Neural progenitor cell (in vitro differentiated cells): ENCODE results near the gene SYT1. TPM values are rescaled to one million over a fixed set of nuclear protein-coding genes. Genes with fewer than 3 reads are reported as not detected.

Experiments
- DNase-seq: peaks from one replicate; pipeline ENCODE4 v3.0.0-alpha.2; 2016; ENCODE audit warnings: low spot score
- H2AFZ ChIP-seq: fragments of 200-600 bp; sonication (generic); replicated peaks from 2 replicates; pipeline ENCODE4 v1.6.1; 2016; ENCODE audit warnings: antibody characterized with exemption
- H3F3A ChIP-seq: fragments of 200-600 bp; sonication (generic); 2 replicates; pipeline ENCODE4 v1.6.1; 2016; ENCODE audit warnings: antibody characterized with exemption, low read depth
- H3K27ac ChIP-seq: fragments of 200-600 bp; sonication (generic); 2 replicates; pipeline ENCODE4 v1.5.1; 2016; ENCODE audit warnings: mild to moderate bottlenecking
- H3K27me3 ChIP-seq: fragments of 200-600 bp; sonication (generic); 2 replicates; pipeline ENCODE4 v1.6.1; 2016; ENCODE audit warnings: mild to moderate bottlenecking, moderate library complexity
- H3K36me3 ChIP-seq: fragments of 200-600 bp; sonication (generic); 2 replicates; pipeline ENCODE4 v1.5.1; 2016
- H3K4me1 ChIP-seq: fragments of 200-600 bp; sonication (generic); 2 replicates; pipeline ENCODE4 v1.6.1; 2016; ENCODE audit warnings: mixed run types
- H3K4me2 ChIP-seq: fragments of 200-600 bp; sonication (generic); 2 replicates; pipeline ENCODE4 v1.6.1; 2016
- H3K4me3 ChIP-seq: fragments of 200-600 bp; sonication (generic); 2 replicates; pipeline ENCODE4 v1.5.1; 2016
- H3K79me2 ChIP-seq: fragments of 200-600 bp; sonication (generic); 2 replicates; pipeline ENCODE4 v1.6.1; 2016; ENCODE audit warnings: low read depth
- H3K9ac ChIP-seq: fragments of 200-600 bp; sonication (generic); 2 replicates; pipeline ENCODE4 v1.6.1; 2016
- H3K9me3 ChIP-seq: fragments of 200-600 bp; sonication (generic); 2 replicates; pipeline ENCODE4 v1.5.1; 2016; ENCODE audit warnings: low read depth
- H4K20me1 ChIP-seq: fragments of 200-600 bp; sonication (generic); 2 replicates; pipeline ENCODE4 v1.6.1; 2016; ENCODE audit warnings: low read depth
- H3K27ac Mint-ChIP-seq: 3 replicates; pipeline ENCODE4 v1.8.0; 2021; ENCODE audit warnings: mixed read lengths
- H3K27me3 Mint-ChIP-seq: 2 replicates; pipeline ENCODE4 v1.8.0; 2022; ENCODE audit warnings: low read depth, mild to moderate bottlenecking, inconsistent platforms, moderate library complexity, mixed read lengths; ENCODE audit not compliant: insufficient read depth
- H3K36me3 Mint-ChIP-seq: 3 replicates; pipeline ENCODE4 v1.8.0; 2021; ENCODE audit warnings: mixed read lengths
- H3K4me1 Mint-ChIP-seq: 3 replicates; pipeline ENCODE4 v1.8.0; 2021; ENCODE audit warnings: mixed read lengths
- H3K4me3 Mint-ChIP-seq: 3 replicates; pipeline ENCODE4 v1.8.0; 2021; ENCODE audit warnings: mild to moderate bottlenecking, moderate library complexity, mixed read lengths
- H3K9me3 Mint-ChIP-seq: 3 replicates; pipeline ENCODE4 v1.8.0; 2020; ENCODE audit warnings: mixed read lengths
- EZH2 ChIP-seq: fragments of 200-600 bp; sonication (generic); IDR thresholded peaks from 2 replicates; pipeline ENCODE4 v1.6.1; 2017; ENCODE audit warnings: antibody characterized with exemption, mild to moderate bottlenecking, moderate library complexity
- EZH2phosphoT487 ChIP-seq: fragments of 200-600 bp; sonication (generic); IDR thresholded peaks from 2 replicates; pipeline ENCODE4 v1.6.1; 2017; ENCODE audit warnings: antibody characterized with exemption
- total RNA-seq: library from RNA; depleted of rRNA; stranded (reverse); fragments of >200 nt; gene quantifications from 2 replicates; pipeline ENCODE4 v1.2.3, GENCODE V29; 2015; ENCODE audit warnings: low replicate concordance
- TF ChIP-seq, protein P1 (sequence below): fragments of 200-600 bp; sonication (generic); IDR thresholded peaks from 2 replicates; pipeline ENCODE4 v1.5.1; 2017; ENCODE audit warnings: antibody characterized with exemption, mild to moderate bottlenecking

SYT1 gene
- total RNA-seq, 1 donor from 2014 or later, result 36.9 TPM

DNA sequence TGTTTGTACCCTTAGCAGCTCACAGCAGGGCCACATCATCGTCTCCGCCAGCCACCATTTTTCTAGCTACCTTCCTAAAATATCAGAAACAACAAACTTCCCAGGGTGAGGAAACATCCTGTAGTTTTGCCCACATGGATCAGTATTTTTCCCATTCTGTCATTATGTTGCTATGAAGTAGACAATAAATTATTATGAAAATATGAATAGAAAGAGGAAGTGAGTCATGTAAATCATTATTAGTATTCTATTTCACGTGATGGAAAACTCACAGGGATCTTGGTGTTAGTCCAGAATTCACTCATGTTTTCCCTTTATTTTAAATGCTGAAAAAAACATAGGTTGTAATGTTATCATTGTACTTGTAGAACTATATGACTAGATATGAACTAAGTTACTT, 319.4 kb downstream of the SYT1 start:
- Mint-ChIP-seq H3K9me3 (no peaks in the 10 kb centered on the region), H3K27ac (no peak overlapping the region), H3K36me3 (no peaks in the 10 kb centered on the region), H3K4me1 (peaks cover 6% of the 10 kb centered on the region), H3K4me3 (no peak overlapping the region), H3K27me3 (no peaks in the 10 kb centered on the region)
- H3K36me3 ChIP-seq, result no peaks in the 10 kb centered on the region
- no peak overlapping the region for H2AFZ ChIP-seq
- H3K4me2 ChIP-seq, result no peak overlapping the region
- DNase-seq, result no peak
- H4K20me1 ChIP-seq, result no peaks in the 10 kb centered on the region
- H3K9ac ChIP-seq, result no peak overlapping the region
- TF ChIP-seq, protein P1, sequence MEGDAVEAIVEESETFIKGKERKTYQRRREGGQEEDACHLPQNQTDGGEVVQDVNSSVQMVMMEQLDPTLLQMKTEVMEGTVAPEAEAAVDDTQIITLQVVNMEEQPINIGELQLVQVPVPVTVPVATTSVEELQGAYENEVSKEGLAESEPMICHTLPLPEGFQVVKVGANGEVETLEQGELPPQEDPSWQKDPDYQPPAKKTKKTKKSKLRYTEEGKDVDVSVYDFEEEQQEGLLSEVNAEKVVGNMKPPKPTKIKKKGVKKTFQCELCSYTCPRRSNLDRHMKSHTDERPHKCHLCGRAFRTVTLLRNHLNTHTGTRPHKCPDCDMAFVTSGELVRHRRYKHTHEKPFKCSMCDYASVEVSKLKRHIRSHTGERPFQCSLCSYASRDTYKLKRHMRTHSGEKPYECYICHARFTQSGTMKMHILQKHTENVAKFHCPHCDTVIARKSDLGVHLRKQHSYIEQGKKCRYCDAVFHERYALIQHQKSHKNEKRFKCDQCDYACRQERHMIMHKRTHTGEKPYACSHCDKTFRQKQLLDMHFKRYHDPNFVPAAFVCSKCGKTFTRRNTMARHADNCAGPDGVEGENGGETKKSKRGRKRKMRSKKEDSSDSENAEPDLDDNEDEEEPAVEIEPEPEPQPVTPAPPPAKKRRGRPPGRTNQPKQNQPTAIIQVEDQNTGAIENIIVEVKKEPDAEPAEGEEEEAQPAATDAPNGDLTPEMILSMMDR, result no peak
- TF ChIP-seq EZH2, result no peak
- no peak for TF ChIP-seq EZH2phosphoT487
- no peaks in the 10 kb centered on the region for H3K27me3 ChIP-seq
- no peak overlapping the region for H3K27ac ChIP-seq
- no peaks in the 10 kb centered on the region for H3K4me1 ChIP-seq
- no peaks in the 10 kb centered on the region for H3F3A ChIP-seq
- no peaks in the 10 kb centered on the region for H3K9me3 ChIP-seq
- H3K4me3 ChIP-seq, result no peak overlapping the region
- H3K79me2 ChIP-seq, result no peaks in the 10 kb centered on the region

DNA sequence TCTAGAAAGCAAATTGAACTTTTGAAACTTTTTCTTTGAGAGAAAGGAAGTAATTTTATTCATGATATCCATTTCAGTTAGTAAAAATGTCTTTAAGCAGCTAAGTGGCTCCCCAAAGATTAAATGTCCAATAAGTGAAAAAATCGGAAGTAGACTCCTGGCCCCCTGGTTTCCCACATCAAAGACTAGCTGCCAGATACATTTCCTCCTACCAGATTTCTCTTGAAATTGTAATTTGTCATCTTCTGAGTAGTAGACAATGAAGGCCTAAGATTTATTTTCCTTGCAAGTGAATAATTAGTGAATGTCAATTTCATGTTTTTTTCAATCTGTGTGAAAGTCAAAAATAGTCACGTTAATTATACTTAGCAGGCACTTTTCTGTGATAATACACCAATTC, 321.9 kb downstream of the SYT1 start:
- H3K36me3 Mint-ChIP-seq, result no peaks in the 10 kb centered on the region
- H3K27me3 ChIP-seq, result no peaks in the 10 kb centered on the region
- no peak overlapping the region for H3K27ac ChIP-seq
- H3K9me3 ChIP-seq, result no peaks in the 10 kb centered on the region
- H3K27ac Mint-ChIP-seq, result no peak overlapping the region
- H3K4me1 Mint-ChIP-seq, result peaks cover 6% of the 10 kb centered on the region
- H2AFZ ChIP-seq, result no peak overlapping the region
- H3K4me3 ChIP-seq, result no peak overlapping the region
- TF ChIP-seq, protein P1, result no peak
- TF ChIP-seq EZH2 (no peak), EZH2phosphoT487 (no peak)
- no peaks in the 10 kb centered on the region for H3F3A ChIP-seq
- H3K9me3 Mint-ChIP-seq, result no peaks in the 10 kb centered on the region
- no peak overlapping the region for H3K4me3 Mint-ChIP-seq
- H4K20me1 ChIP-seq, result no peaks in the 10 kb centered on the region
- H3K4me2 ChIP-seq, result no peak overlapping the region
- DNase-seq, result no peak
- H3K79me2 ChIP-seq, result no peaks in the 10 kb centered on the region
- H3K9ac ChIP-seq, result no peak overlapping the region
- no peaks in the 10 kb centered on the region for H3K27me3 Mint-ChIP-seq
- H3K4me1 ChIP-seq, result no peaks in the 10 kb centered on the region
- no peaks in the 10 kb centered on the region for H3K36me3 ChIP-seq

DNA sequence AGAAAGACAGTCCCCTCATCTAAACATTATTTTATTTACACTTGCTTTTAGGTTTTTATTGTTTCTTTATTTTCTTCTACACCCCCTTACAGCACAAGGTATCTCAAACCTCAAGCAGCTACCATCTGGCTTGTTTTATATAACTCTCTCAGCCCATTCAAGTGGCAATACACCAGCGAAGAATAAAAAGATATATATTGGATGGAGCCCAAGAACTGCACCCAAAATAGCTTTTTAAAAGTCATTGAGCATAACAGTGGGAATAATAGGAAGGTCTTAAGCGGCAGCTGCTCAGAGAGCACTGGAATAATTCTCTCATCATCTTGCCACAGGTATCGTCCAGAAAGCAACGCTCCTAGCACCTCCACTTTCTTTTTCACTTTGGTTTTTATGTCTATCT, 322.5 kb downstream of the SYT1 start:
- Histone ChIP-seq H3K4me1 (no peaks in the 10 kb centered on the region), H3K27ac (no peak overlapping the region), H3K36me3 (no peaks in the 10 kb centered on the region), H3K9me3 (no peaks in the 10 kb centered on the region), H3K4me3 (no peak overlapping the region), H3F3A (no peaks in the 10 kb centered on the region), H3K9ac (no peak overlapping the region), H2AFZ (no peak overlapping the region), H3K79me2 (no peaks in the 10 kb centered on the region), H3K27me3 (no peaks in the 10 kb centered on the region), H4K20me1 (no peaks in the 10 kb centered on the region), H3K4me2 (no peak overlapping the region)
- H3K27ac Mint-ChIP-seq, result no peak overlapping the region
- no peaks in the 10 kb centered on the region for H3K27me3 Mint-ChIP-seq
- no peaks in the 10 kb centered on the region for H3K36me3 Mint-ChIP-seq
- DNase-seq, result no peak
- H3K9me3 Mint-ChIP-seq, result no peaks in the 10 kb centered on the region
- peaks cover 6% of the 10 kb centered on the region for H3K4me1 Mint-ChIP-seq
- TF ChIP-seq, protein P1, result no peak
- no peak for TF ChIP-seq EZH2phosphoT487
- TF ChIP-seq EZH2, result no peak
- no peak overlapping the region for H3K4me3 Mint-ChIP-seq
